SW 1271 (cell line): ENCODE measurements around the gene KIAA1586.
"Not testable (repeated sequence)": the region's sequence is repeated elsewhere in the genome, so short reads cannot be mapped to it uniquely, and the experiment has no call there.

Experiments used
- DNase-seq, 2 experiments: peaks; one replicate each; lab custom pipeline; 2025; lab: John Stamatoyannopoulos, UW

The KIAA1586 gene

GRCh38 chr6:57047257-57047585 is 728 bp downstream of the KIAA1586 start:
- DNase-seq, result not testable (repeated sequence)

DNA sequence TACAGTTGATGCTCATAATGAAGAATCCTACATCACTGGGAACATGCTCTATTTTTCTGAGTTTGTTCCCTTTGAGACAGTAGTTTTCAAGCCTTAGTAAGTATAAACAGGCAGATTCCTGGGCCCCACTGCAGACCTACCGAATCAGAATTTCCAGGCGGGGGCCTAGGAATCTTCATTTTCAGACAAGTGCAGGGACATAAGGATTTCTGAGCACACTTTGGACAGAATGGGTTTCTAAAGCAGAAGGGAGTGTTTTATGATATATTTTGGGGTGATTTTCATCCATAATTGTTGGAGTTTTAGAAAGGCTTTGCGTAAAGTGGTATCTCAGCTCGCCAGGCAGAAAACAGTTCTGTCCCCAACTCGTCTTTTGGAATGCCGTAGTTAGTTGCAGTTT is 1.4 kb downstream of the KIAA1586 start:
- not testable (repeated sequence) for DNase-seq

- no peak for DNase-seq
These were observed 2.1 kb downstream of the KIAA1586 start for GRCh38 chr6:57048577-57048976.

- no peak for DNase-seq
These were observed 17.4 kb downstream of the KIAA1586 start for GRCh38 chr6:57063847-57064246.

DNA sequence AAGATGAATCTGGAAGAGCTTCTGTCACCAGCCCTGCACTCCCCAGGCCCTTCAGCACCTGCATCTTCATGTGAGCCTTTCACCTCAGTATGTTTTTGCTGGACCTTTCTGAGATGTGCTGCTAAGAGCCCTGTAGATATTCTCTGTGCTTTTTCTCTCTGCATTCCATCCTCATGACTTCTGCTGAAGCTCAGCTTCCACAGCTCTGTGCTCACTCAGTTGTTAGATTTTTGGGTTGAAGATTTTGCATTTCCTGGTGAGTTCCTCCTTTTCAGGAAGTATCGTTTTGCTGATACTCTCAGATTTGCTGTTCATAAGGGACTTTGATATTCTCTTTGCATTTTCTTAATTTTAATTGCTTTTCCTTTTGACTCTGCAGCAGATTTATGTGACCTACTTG is 18.3 kb downstream of the KIAA1586 start:
- DNase-seq, result no peak

DNA sequence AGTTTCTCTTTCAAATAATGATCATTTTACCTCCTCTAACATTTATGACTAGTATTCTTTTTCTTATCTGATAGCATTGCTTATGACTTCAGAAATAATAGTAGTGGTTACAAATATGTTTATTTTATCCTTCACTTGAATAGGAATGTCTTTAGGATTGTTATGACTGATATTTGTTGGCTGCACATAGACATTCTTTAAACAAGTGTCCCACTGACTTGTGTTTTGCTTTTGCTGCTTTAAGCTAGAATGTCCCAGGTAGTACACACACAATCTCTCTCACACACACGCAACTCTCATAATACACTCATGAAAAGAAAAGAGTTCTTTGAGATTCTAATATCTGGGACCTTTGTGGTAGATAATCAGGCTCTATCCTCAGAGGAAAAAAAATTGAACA is 21.6 kb downstream of the KIAA1586 start:
- DNase-seq, result no peak

DNA sequence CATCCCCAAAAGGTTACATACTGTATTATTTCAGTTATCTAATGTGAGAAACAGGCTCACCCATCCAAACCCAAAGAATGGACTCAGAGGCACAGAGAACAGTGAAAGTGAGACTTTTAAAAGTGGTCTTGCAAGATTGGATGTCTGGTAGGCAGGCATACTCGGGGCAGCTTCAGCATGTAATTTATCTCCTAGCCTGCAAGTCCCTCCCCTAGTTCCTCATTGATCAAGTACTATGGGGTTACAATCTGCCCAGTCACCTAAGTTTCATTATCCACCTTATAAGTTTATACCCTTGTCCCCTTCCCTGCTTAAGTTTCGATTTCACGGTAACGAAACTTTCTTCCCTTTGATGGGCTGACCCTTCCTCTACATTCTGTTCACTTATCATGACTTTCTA is 22.7 kb downstream of the KIAA1586 start:
- DNase-seq, result no peak

GRCh38 chr6:57069920-57070331 is 23.4 kb downstream of the KIAA1586 start:
- no peak for DNase-seq

- DNase-seq, result no peak
These were observed 25.6 kb downstream of the KIAA1586 start for GRCh38 chr6:57072108-57072507.

DNA sequence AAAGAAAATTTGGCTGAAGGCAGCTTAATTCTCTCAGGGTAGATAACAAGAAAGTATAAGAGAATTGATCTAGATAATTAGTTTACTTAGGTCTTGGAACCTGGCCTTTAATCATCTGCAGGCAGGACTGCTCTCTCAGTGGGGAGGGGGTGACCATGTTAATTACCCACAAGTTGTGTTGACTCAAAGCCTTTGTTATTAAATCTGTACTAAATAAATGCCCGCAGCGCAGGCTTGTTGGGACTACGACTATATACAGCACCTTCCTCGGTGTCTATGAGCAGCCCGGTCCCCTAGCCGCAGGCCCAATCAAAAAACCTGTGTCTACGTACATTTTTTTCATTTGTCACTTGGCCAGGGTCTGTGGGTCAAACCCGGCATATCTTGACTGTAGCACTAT is 27.9 kb downstream of the KIAA1586 start:
- DNase-seq, result no peak

GRCh38 chr6:57075092-57075491 is 28.6 kb downstream of the KIAA1586 start:
- DNase-seq, result no peak

GRCh38 chr6:57078531-57079207 is 32.2 kb downstream of the KIAA1586 start:
- no peak for DNase-seq

DNA sequence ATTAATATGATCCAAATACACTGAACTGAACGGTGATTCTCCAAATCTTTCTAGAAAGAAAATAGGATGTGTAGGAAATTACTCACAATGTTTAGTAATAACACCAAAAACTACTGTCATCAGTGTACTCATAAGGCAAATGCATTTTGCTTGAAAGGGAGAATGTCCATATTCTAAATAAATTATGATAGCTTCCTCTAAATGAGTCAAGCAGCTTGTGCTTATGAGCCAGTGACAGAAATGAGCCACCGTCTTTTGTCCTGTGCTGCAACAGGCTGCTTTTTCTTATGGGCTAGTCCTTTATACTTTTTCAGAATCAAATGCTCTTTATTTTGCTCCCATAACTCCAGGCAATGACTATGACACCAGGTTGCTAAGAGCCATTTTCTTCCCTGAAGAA is 39.0 kb downstream of the KIAA1586 start:
- no peak for DNase-seq

DNA sequence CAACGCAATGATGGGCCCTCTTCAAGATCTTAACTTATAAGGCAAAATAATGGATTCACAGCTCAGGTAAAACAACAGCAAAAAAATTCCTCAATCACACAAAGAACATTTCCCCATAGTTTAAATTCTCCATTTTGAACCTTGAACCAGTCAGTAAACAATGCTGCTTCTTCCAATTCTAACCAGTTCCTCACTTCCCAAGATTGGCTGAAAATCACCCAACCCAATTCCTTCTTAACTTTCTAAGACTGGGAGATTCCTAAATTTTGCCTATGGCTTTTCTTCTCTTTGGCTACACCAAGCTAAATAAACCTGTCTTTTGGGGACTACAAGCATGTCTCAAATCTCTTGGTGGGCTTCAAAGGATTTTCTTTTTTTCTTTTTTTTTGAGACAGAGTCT is 40.4 kb downstream of the KIAA1586 start:
- no peak for DNase-seq

DNA sequence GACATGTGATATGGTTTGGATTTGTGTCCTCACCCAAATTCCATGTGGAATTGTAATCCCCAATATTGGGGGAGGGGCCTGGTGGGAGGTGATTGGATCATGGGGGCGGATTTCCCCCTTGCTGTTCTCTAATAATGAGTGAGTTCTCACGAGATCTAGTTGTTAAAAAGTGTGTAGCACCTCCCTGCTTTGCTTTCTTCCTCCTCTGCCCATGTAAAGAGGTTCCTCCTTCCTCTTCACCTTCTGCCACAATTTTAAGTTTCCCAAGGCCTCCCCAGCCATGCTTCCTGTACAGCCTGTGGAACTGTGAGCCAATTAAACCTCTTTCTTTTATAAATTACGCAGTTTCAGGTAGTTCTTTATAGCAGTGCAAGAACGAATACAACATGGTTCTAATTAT is 41.4 kb downstream of the KIAA1586 start:
- DNase-seq, result no peak

DNA sequence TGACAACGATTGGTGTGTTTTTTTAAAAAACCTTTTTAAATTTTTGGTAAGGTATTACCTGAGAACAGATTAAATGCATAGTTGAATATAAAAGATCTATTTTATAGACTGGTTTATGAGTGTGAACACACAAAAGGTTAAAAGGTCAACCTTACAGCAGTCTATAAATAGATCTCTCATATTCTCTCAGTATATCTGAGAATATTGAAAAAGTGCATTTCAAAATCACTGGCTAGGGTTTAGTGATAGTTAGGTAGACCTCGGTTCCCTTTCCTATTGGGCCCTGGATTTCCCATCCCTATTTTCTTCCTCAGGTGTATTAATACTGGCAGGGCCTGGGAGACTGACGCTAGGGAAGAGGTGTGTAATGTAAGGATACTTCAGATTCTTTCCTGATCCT is 42.8 kb downstream of the KIAA1586 start:
- DNase-seq, result no peak

- DNase-seq, result peak; percentile 83 to 92
These were observed 43.4 kb downstream of the KIAA1586 start, which contains the start of gene ZNF451 for GRCh38 chr6:57089687-57090457. TSS of gene ZNF451 (plus strand) at chr6:57090188. CDS start at chr6:57090254, 66 bp downstream.

GRCh38 chr6:57090458-57091067 is 44.1 kb downstream of the KIAA1586 start:
- DNase-seq, result not testable (repeated sequence)

- not testable (repeated sequence) for DNase-seq
These were observed 44.9 kb downstream of the KIAA1586 start for GRCh38 chr6:57091375-57091774.

DNA sequence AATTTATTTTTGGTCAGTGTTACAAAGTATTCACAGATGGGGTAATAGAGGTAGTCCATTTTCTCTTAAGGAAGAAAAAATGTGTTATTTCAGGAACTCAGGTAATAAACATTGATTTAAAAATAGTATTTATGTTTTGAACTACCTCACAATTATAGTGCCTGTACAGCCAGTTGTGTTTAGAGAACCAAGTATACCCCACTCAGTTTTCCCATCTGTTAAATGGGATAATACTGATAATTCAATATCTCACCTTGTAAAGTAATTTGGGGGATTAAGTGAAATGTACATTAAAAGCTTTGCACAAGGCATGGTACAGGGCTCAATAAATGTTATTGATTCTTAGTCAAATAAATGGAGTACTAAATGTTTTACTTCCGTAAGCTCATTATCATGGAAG is 48.2 kb downstream of the KIAA1586 start:
- DNase-seq, result no peak

DNA sequence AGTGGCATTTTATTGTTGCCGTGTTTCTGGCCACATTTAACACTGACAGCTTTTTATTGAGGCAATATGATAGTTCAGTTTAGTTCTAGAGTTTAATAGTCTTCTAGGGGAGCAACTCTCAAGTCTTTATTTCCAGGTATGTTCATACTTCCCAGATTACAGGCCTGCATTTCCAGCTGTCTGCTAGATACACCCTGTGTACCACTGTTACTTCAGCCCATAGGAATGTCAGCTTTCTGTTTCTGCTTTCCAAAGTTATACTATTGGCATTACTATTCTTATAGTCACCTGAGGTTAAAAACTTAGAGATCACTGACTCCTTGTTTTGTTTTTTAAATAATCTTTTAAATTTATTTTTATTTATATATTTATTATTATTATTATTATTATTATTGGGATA is 51.1 kb downstream of the KIAA1586 start:
- no peak for DNase-seq

DNA sequence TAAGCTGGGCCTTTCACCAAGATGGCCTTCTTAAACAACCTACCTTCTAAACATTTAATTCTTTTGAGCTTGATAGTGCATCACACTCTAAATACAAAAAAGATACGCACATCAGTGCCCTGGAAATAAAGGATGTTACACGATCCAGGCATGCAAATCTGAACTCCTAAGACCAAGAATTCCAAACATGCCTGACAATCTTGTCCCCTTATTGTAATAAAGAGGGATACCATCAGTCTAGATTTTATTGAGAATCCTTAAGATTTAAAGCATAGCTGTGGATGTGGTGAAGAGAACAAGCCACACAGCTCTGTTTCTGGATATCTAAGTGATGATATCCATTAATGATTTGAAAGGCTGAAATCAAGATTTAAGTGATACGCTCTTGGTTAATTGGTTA is 56.5 kb downstream of the KIAA1586 start:
- no peak for DNase-seq

- no peak for DNase-seq
These were observed 57.8 kb downstream of the KIAA1586 start for GRCh38 chr6:57104336-57104735.
